Spleen (tissue), 7 donors: ENCODE measurements around the gene PPM1B.
A peak's percentile ranks its signal among the peaks of the same experiment; 100 is the strongest.

Source experiments
- CTCF ChIP-seq, 11 experiments: fragments of 200-600 bp in 7 of 11; fragments of 450-650 bp in 4 of 11; sonication (generic) in 4 of 11; IDR thresholded peaks in 8 of 11; conservative IDR thresholded peaks in 3 of 11; 1 replicate in 7 of 11; 2 replicates in 4 of 11; pipeline versions ENCODE4 v1.4.0 to v1.8.0; 2016 to 2021; ENCODE audit warnings: antibody characterized with exemption in 11 of 11, inconsistent platforms in 4 of 11, mild to moderate bottlenecking in 1 of 11
- POLR2A ChIP-seq, 3 donors: fragments of 450-650 bp; IDR thresholded peaks; one replicate each; pipeline ENCODE4 v1.5.1; 2017; ENCODE audit warnings: antibody characterized with exemption in 3 of 3, mild to moderate bottlenecking in 1 of 3
- POLR2AphosphoS5 ChIP-seq, 3 donors: sonication (generic); formaldehyde crosslinking; IDR thresholded peaks; one replicate each; pipeline ENCODE4 v1.5.1; 2017; ENCODE audit warnings: antibody characterized with exemption in 3 of 3
- donor health status: DM: no; HTN: no; CAD: no; lungs with moderate emphysema.
- donor health status: DM: no; HTN: no; CAD: no.
- donor health status: DM: no; HTN: no; CAD: no.

- peak in 1 of 11 experiments; percentile 5 for TF ChIP-seq CTCF (IDR thresholded peaks at IDR 0.05 in 8 of 11, conservative IDR thresholded peaks at IDR 0.05 in 3 of 11)
- TF ChIP-seq POLR2A (IDR thresholded peaks at IDR 0.05): no peak
- peak; percentile 85 to 90 (median 88) for TF ChIP-seq POLR2AphosphoS5 (IDR thresholded peaks at IDR 0.05)
Observed at GRCh38 chr2:44167908-44168680, 581 bp upstream of the PPM1B start.
